WI38 (cell line): ENCODE measurements around the gene APOBEC3G.

Source experiments
- H3K4me3 ChIP-seq: 2 replicates; pipeline ENCODE4 v1.5.1; 2011; ENCODE audit warnings: low read depth, mild to moderate bottlenecking, control low read depth, low read length
- TF ChIP-seq, protein P1 (sequence below): IDR thresholded peaks from 2 replicates; pipeline ENCODE4 v1.5.1; 2012; ENCODE audit warnings: low read depth, mild to moderate bottlenecking, control low read depth, low read length

The APOBEC3G gene

GRCh38 chr22:39122772-39123470 is 45.8 kb downstream of the APOBEC3G start:
- TF ChIP-seq, protein P1, sequence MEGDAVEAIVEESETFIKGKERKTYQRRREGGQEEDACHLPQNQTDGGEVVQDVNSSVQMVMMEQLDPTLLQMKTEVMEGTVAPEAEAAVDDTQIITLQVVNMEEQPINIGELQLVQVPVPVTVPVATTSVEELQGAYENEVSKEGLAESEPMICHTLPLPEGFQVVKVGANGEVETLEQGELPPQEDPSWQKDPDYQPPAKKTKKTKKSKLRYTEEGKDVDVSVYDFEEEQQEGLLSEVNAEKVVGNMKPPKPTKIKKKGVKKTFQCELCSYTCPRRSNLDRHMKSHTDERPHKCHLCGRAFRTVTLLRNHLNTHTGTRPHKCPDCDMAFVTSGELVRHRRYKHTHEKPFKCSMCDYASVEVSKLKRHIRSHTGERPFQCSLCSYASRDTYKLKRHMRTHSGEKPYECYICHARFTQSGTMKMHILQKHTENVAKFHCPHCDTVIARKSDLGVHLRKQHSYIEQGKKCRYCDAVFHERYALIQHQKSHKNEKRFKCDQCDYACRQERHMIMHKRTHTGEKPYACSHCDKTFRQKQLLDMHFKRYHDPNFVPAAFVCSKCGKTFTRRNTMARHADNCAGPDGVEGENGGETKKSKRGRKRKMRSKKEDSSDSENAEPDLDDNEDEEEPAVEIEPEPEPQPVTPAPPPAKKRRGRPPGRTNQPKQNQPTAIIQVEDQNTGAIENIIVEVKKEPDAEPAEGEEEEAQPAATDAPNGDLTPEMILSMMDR = no peak
- H3K4me3 ChIP-seq = no peak overlapping the region

- no peak overlapping the region for H3K4me3 ChIP-seq
- TF ChIP-seq, protein P1 = no peak
Observed at GRCh38 chr22:39123751-39124581, 46.9 kb downstream of the APOBEC3G start.

GRCh38 chr22:39125622-39126021 is 48.5 kb downstream of the APOBEC3G start:
- TF ChIP-seq, protein P1 = no peak
- no peak overlapping the region for H3K4me3 ChIP-seq

GRCh38 chr22:39128508-39128907 is 51.4 kb downstream of the APOBEC3G start:
- no peak overlapping the region for H3K4me3 ChIP-seq
- TF ChIP-seq, protein P1 = no peak

- H3K4me3 ChIP-seq = no peak overlapping the region
- TF ChIP-seq, protein P1 = no peak
Observed at GRCh38 chr22:39129081-39129480, 52.0 kb downstream of the APOBEC3G start.

DNA sequence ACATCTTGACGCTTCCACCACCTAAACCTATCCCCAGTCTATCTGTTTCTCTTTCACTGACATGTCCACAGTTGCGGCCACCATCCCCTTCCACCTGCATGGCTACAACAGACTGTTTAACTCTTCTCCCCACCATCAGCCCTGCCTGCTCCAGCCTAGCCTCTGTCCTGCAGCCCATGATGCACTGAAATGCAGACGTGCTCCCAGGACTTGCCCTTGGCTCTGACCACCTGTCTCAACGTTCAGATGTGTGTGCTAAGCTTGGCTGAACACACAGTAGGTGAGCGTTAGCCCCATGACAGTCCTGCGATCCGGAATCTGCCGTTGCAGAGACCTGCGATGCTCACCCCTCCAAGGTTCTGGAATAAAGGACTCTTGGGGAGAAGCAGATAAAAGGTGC is 52.7 kb downstream of the APOBEC3G start:
- no peak overlapping the region for H3K4me3 ChIP-seq
- TF ChIP-seq, protein P1 = no peak

GRCh38 chr22:39130152-39130704 is 53.2 kb downstream of the APOBEC3G start:
- no peak overlapping the region for H3K4me3 ChIP-seq
- TF ChIP-seq, protein P1 = no peak
